HepG2 (cell line): Measurements from ENCODE around the gene DNTTIP2. TPM values are rescaled to one million over a fixed set of nuclear protein-coding genes. Genes with fewer than 3 reads are reported as not detected.

Experiments
- CBX1 ChIP-seq: IDR thresholded peaks from one replicate; pipeline ENCODE4 v1.6.1; 2016; ENCODE audit warnings: antibody characterized with exemption, low read depth
- HOXA5 ChIP-seq: sonication (generic); formaldehyde crosslinking; IDR thresholded peaks from 2 replicates; pipeline ENCODE4 v1.4.0; 2020; ENCODE audit warnings: missing genetic modification reagents
- ISL2 ChIP-seq: sonication (generic); formaldehyde crosslinking; IDR thresholded peaks from 2 replicates; pipeline ENCODE4 v1.5.0; 2020; ENCODE audit warnings: missing genetic modification reagents
- MEIS2 ChIP-seq: sonication (generic); formaldehyde crosslinking; IDR thresholded peaks from 2 replicates; pipeline ENCODE4 v1.9.0; 2021; ENCODE audit warnings: mild to moderate bottlenecking, missing genetic modification reagents
- NFIB ChIP-seq: sonication (generic); formaldehyde crosslinking; IDR thresholded peaks from 2 replicates; pipeline ENCODE4 v1.9.0; 2021; ENCODE audit warnings: missing genetic modification reagents, mild to moderate bottlenecking, borderline replicate concordance
- NPAS2 ChIP-seq: sonication (generic); formaldehyde crosslinking; IDR thresholded peaks from 2 replicates; pipeline ENCODE4 v1.8.0; 2022; ENCODE audit warnings: mild to moderate bottlenecking, missing genetic modification reagents, borderline replicate concordance
- SNAI1 ChIP-seq: sonication (generic); formaldehyde crosslinking; IDR thresholded peaks from 2 replicates; pipeline ENCODE4 v1.5.0; 2020; ENCODE audit warnings: mild to moderate bottlenecking, missing genetic modification reagents, borderline replicate concordance
- ZNF274 ChIP-seq: sonication (generic); formaldehyde crosslinking; IDR thresholded peaks from 2 replicates; pipeline ENCODE4 v1.5.1; 2020; ENCODE audit warnings: mild to moderate bottlenecking, missing genetic modification reagents
- ZNF337 ChIP-seq: sonication (generic); formaldehyde crosslinking; IDR thresholded peaks from 2 replicates; pipeline ENCODE4 v1.5.1; 2020; ENCODE audit warnings: missing genetic modification reagents, low read depth, mild to moderate bottlenecking, borderline replicate concordance
- polyA plus RNA-seq, 8 experiments: library from polyadenylated mRNA; depleted of rRNA in 3 of 8; stranded (reverse) in 7 of 8; unstranded in 1 of 8; fragments of >200 nt; fragmentation: Illumina TruSeq in 4 of 8; extraction: Trizol in 4 of 8; gene quantifications; 2 replicates each; pipeline versions ENCODE4 v1.2.1 to v1.2.3, GENCODE V29; 2011 to 2016; ENCODE audit warnings: low read depth in 4 of 8, missing spikeins in 1 of 8, mixed read lengths in 1 of 8; ENCODE audit not compliant: insufficient read depth in 1 of 8
- total RNA-seq, 5 experiments: library from RNA; depleted of rRNA; stranded (reverse); fragments of >200 nt; fragmentation: Illumina TruSeq; extraction: Trizol; gene quantifications; 2 replicates each; pipeline ENCODE4 v1.2.3, GENCODE V29; 2016; ENCODE audit warnings: low read depth in 1 of 5
- TF ChIP-seq, protein P1 (sequence below): sonication (generic); formaldehyde crosslinking; IDR thresholded peaks from 2 replicates; pipeline ENCODE4 v1.4.0; 2020; ENCODE audit warnings: missing genetic modification reagents
- TF ChIP-seq, protein P2 (sequence below): sonication (generic); formaldehyde crosslinking; IDR thresholded peaks from 2 replicates; pipeline ENCODE4 v1.9.0; 2022; ENCODE audit warnings: low read depth, missing genetic modification reagents
- TF ChIP-seq, protein P3 (sequence below): sonication (generic); formaldehyde crosslinking; IDR thresholded peaks from 2 replicates; pipeline ENCODE4 v1.4.0; 2020; ENCODE audit warnings: missing genetic modification reagents
- TF ChIP-seq, protein P4 (sequence below), 2 experiments: sonication (generic) in 1 of 2; formaldehyde crosslinking in 1 of 2; IDR thresholded peaks; 2 replicates each; pipeline versions ENCODE4 v1.4.0 to v1.6.1; 2016 to 2020; ENCODE audit warnings: borderline replicate concordance in 1 of 2, low read depth in 1 of 2, mild to moderate bottlenecking in 1 of 2, missing genetic modification reagents in 1 of 2

Gene DNTTIP2
- total and polyA plus RNA-seq, 2 of the 13 experiments (the other 11 are each of a cell fraction or from before 2014, with no cell fraction given) = 11.4 to 63.3 TPM

GRCh38 chr1:93846206-93846991, 32.6 kb downstream of the DNTTIP2 start (continued):
- TF ChIP-seq, protein P1, sequence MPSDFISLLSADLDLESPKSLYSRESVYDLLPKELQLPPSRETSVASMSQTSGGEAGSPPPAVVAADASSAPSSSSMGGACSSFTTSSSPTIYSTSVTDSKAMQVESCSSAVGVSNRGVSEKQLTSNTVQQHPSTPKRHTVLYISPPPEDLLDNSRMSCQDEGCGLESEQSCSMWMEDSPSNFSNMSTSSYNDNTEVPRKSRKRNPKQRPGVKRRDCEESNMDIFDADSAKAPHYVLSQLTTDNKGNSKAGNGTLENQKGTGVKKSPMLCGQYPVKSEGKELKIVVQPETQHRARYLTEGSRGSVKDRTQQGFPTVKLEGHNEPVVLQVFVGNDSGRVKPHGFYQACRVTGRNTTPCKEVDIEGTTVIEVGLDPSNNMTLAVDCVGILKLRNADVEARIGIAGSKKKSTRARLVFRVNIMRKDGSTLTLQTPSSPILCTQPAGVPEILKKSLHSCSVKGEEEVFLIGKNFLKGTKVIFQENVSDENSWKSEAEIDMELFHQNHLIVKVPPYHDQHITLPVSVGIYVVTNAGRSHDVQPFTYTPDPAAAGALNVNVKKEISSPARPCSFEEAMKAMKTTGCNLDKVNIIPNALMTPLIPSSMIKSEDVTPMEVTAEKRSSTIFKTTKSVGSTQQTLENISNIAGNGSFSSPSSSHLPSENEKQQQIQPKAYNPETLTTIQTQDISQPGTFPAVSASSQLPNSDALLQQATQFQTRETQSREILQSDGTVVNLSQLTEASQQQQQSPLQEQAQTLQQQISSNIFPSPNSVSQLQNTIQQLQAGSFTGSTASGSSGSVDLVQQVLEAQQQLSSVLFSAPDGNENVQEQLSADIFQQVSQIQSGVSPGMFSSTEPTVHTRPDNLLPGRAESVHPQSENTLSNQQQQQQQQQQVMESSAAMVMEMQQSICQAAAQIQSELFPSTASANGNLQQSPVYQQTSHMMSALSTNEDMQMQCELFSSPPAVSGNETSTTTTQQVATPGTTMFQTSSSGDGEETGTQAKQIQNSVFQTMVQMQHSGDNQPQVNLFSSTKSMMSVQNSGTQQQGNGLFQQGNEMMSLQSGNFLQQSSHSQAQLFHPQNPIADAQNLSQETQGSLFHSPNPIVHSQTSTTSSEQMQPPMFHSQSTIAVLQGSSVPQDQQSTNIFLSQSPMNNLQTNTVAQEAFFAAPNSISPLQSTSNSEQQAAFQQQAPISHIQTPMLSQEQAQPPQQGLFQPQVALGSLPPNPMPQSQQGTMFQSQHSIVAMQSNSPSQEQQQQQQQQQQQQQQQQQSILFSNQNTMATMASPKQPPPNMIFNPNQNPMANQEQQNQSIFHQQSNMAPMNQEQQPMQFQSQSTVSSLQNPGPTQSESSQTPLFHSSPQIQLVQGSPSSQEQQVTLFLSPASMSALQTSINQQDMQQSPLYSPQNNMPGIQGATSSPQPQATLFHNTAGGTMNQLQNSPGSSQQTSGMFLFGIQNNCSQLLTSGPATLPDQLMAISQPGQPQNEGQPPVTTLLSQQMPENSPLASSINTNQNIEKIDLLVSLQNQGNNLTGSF (CRISPR knock-in tag) = peak; percentile 60; the same call in 1 of the 2 replicates
- TF ChIP-seq, protein P2, sequence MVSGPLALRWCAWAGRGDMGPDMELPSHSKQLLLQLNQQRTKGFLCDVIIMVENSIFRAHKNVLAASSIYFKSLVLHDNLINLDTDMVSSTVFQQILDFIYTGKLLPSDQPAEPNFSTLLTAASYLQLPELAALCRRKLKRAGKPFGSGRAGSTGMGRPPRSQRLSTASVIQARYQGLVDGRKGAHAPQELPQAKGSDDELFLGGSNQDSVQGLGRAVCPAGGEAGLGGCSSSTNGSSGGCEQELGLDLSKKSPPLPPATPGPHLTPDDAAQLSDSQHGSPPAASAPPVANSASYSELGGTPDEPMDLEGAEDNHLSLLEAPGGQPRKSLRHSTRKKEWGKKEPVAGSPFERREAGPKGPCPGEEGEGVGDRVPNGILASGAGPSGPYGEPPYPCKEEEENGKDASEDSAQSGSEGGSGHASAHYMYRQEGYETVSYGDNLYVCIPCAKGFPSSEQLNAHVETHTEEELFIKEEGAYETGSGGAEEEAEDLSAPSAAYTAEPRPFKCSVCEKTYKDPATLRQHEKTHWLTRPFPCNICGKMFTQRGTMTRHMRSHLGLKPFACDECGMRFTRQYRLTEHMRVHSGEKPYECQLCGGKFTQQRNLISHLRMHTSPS = no peak
- no peak for TF ChIP-seq NPAS2 (CRISPR knock-in tag)
- TF ChIP-seq ZNF337 (CRISPR knock-in tag) = 0 out of 2 replicates have a peak, but pooled peaks have one; percentile 48
- TF ChIP-seq, protein P3, sequence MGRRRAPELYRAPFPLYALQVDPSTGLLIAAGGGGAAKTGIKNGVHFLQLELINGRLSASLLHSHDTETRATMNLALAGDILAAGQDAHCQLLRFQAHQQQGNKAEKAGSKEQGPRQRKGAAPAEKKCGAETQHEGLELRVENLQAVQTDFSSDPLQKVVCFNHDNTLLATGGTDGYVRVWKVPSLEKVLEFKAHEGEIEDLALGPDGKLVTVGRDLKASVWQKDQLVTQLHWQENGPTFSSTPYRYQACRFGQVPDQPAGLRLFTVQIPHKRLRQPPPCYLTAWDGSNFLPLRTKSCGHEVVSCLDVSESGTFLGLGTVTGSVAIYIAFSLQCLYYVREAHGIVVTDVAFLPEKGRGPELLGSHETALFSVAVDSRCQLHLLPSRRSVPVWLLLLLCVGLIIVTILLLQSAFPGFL (CRISPR knock-in tag) = no peak
- peak; percentile 40; the same call in 1 of the 2 replicates for TF ChIP-seq HOXA5
- TF ChIP-seq ISL2 (CRISPR knock-in tag) = peak; percentile 46; the same call in 1 of the 2 replicates
- TF ChIP-seq CBX1 = no peak
- TF ChIP-seq MEIS2 (CRISPR knock-in tag) = no peak; the same call in 1 of the 2 replicates
- TF ChIP-seq SNAI1 (CRISPR knock-in tag) = no peak
- TF ChIP-seq, protein P4, sequence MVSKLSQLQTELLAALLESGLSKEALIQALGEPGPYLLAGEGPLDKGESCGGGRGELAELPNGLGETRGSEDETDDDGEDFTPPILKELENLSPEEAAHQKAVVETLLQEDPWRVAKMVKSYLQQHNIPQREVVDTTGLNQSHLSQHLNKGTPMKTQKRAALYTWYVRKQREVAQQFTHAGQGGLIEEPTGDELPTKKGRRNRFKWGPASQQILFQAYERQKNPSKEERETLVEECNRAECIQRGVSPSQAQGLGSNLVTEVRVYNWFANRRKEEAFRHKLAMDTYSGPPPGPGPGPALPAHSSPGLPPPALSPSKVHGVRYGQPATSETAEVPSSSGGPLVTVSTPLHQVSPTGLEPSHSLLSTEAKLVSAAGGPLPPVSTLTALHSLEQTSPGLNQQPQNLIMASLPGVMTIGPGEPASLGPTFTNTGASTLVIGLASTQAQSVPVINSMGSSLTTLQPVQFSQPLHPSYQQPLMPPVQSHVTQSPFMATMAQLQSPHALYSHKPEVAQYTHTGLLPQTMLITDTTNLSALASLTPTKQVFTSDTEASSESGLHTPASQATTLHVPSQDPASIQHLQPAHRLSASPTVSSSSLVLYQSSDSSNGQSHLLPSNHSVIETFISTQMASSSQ (IDR thresholded peaks at IDR 0.05; ENCODE audit: low read depth) = no peak
- TF ChIP-seq, protein P4 (CRISPR knock-in tag; IDR thresholded peaks at IDR 0.05; ENCODE audit: borderline replicate concordance) = peak; percentile 27; the same call in 1 of the 2 replicates
- no peak for TF ChIP-seq NFIB (CRISPR knock-in tag)
- no peak; the same call in 1 of the 2 replicates for TF ChIP-seq ZNF274 (CRISPR knock-in tag)
